Prostate gland (tissue), 2 donors: ENCODE measurements around the gene SHLD2. TPM values are rescaled to one million over a fixed set of nuclear protein-coding genes. Genes with fewer than 3 reads are reported as not detected.
A peak's percentile ranks its signal among the peaks of the same experiment; 100 is the strongest.

Source experiments
- DNase-seq: peaks from one replicate; pipeline ENCODE4 v3.0.0-alpha.2; 2019; ENCODE audit warnings: low spot score
- H3K27ac ChIP-seq, 2 donors: fragments of 200-600 bp; sonication (generic); 2 replicates each; pipeline ENCODE4 v1.5.1; 2017 to 2019
- H3K27me3 ChIP-seq: fragments of 200-600 bp; sonication (generic); replicated peaks from 2 replicates; pipeline ENCODE4 v1.5.1; 2019; ENCODE audit not compliant: insufficient read depth
- H3K36me3 ChIP-seq, 2 donors: fragments of 200-600 bp; sonication (generic); 1 replicate in 1 of 2; 2 replicates in 1 of 2; pipeline versions ENCODE4 v1.5.1 to v1.8.1; 2017 to 2019
- H3K4me1 ChIP-seq: fragments of 200-600 bp; sonication (generic); replicated peaks from 2 replicates; pipeline ENCODE4 v1.5.1; 2019
- H3K4me3 ChIP-seq, 2 donors: fragments of 200-600 bp; sonication (generic); 2 replicates each; pipeline ENCODE4 v1.5.1; 2017 to 2019
- H3K9me3 ChIP-seq: fragments of 200-600 bp; sonication (generic); 2 replicates; pipeline ENCODE4 v1.5.1; 2017
- CTCF ChIP-seq, 4 experiments: fragments of 200-600 bp in 2 of 4; fragments of 450-650 bp in 2 of 4; sonication (generic) in 2 of 4; IDR thresholded peaks; 1 replicate in 3 of 4; 2 replicates in 1 of 4; pipeline ENCODE4 v1.5.1; 2016 to 2019; ENCODE audit warnings: antibody characterized with exemption in 4 of 4, mild to moderate bottlenecking in 2 of 4, moderate library complexity in 2 of 4
- POLR2A ChIP-seq: fragments of 450-650 bp; IDR thresholded peaks from one replicate; pipeline ENCODE4 v1.6.1; 2016; ENCODE audit warnings: antibody characterized with exemption, mild to moderate bottlenecking
- POLR2AphosphoS5 ChIP-seq: sonication (generic); formaldehyde crosslinking; IDR thresholded peaks from one replicate; pipeline ENCODE4 v1.6.1; 2017; ENCODE audit warnings: antibody characterized with exemption
- WGBS: methylation state at CpG from one replicate; pipeline ENCODE4 v1.1.5; 2018; 5-methylcytosine and 5-hydroxymethylcytosine counted together
- intact Hi-C: fragments of 100-400 bp; cut with DNase I; formaldehyde crosslinking; loops from one replicate; pipeline ENCODE4 v1.14.2; 2022
- total RNA-seq, 2 donors: library from RNA; depleted of rRNA; stranded (reverse); fragments of >200 nt; gene quantifications; one replicate each; pipeline ENCODE4 v1.1.0, GENCODE V29; 2016

The SHLD2 gene
- total RNA-seq, 2 donors from 2014 or later, result 25.2 to 43.5 TPM

- Histone ChIP-seq H3K36me3 (peaks cover 10 to 28% of the 10 kb centered on the region in 2 donors), H3K27ac (peak overlapping the region in 1 of 2 donors; percentile 65), H3K27me3 (no peaks in the 10 kb centered on the region), H3K9me3 (no peaks in the 10 kb centered on the region), H3K4me3 (no peak overlapping the region), H3K4me1 (peaks cover 8% of the 10 kb centered on the region)
- intact Hi-C loops, result no loop called here
- DNase-seq, result no peak
- no peak for TF ChIP-seq CTCF (IDR thresholded peaks at IDR 0.05)
- no peak for TF ChIP-seq POLR2AphosphoS5
- TF ChIP-seq POLR2A, result no peak
- WGBS, result 71% methylated on average over 7 of the region's 7 CpGs
These were observed 40.4 kb upstream of the SHLD2 start for GRCh38 chr10:87054373-87055295.

GRCh38 chr10:87058171-87058570 is 36.8 kb upstream of the SHLD2 start:
- WGBS, result 45% methylated on average over 1 of the region's 1 CpG
- no peak for DNase-seq
- no peaks in the 10 kb centered on the region for H3K27me3 ChIP-seq
- H3K27ac ChIP-seq, result no peak overlapping the region
- no peak for TF ChIP-seq POLR2AphosphoS5
- no peak for TF ChIP-seq CTCF (IDR thresholded peaks at IDR 0.05)
- TF ChIP-seq POLR2A, result no peak
- peaks cover 13% of the 10 kb centered on the region for H3K4me1 ChIP-seq
- no peak overlapping the region for H3K4me3 ChIP-seq
- no peaks in the 10 kb centered on the region for H3K9me3 ChIP-seq
- intact Hi-C loops, result no loop called here
- H3K36me3 ChIP-seq, result peaks cover 10 to 13% of the 10 kb centered on the region in 2 donors

- intact Hi-C loops, result no loop called here
- peaks cover 10 to 13% of the 10 kb centered on the region in 2 donors for H3K36me3 ChIP-seq
- H3K9me3 ChIP-seq, result no peaks in the 10 kb centered on the region
- no peak for DNase-seq
- peaks cover 5% of the 10 kb centered on the region for H3K4me1 ChIP-seq
- 97% methylated on average over 1 of the region's 1 CpG for WGBS
- peak overlapping the region in 1 of 2 donors; percentile 52 for H3K27ac ChIP-seq
- no peaks in the 10 kb centered on the region for H3K27me3 ChIP-seq
- H3K4me3 ChIP-seq, result no peak overlapping the region
- TF ChIP-seq CTCF (IDR thresholded peaks at IDR 0.05) (no peak), POLR2AphosphoS5 (no peak), POLR2A (no peak)
These were observed 35.6 kb upstream of the SHLD2 start for GRCh38 chr10:87059401-87059800.

GRCh38 chr10:87060280-87060928 is 34.6 kb upstream of the SHLD2 start:
- intact Hi-C loops, result no loop called here
- Histone ChIP-seq H3K27ac (peak overlapping the region in 1 of 2 donors; percentile 52), H3K27me3 (no peaks in the 10 kb centered on the region), H3K9me3 (no peaks in the 10 kb centered on the region), H3K4me3 (no peak overlapping the region), H3K36me3 (peaks cover 10 to 15% of the 10 kb centered on the region in 2 donors), H3K4me1 (peaks cover 5% of the 10 kb centered on the region)
- DNase-seq, result peak; percentile 14
- TF ChIP-seq CTCF (IDR thresholded peaks at IDR 0.05), result no peak
- TF ChIP-seq POLR2AphosphoS5, result peak; percentile 37
- 60% methylated on average over 6 of the region's 6 CpGs for WGBS
